Measurements from ENCODE around the gene F8A3.

- no peak for TF ChIP-seq CTCF (IDR thresholded peaks at IDR 0.05; ENCODE audit: low read depth, low read length)
- TF ChIP-seq POLR2A (IDR thresholded peaks at IDR 0.05; ENCODE audit: extremely low read depth, insufficient read length) = no peak
- no peak for TF ChIP-seq MAX (IDR thresholded peaks at IDR 0.05; ENCODE audit: low read depth, low read length)
- TF ChIP-seq MYC (IDR thresholded peaks at IDR 0.05; ENCODE audit: low read depth, low read length) = no peak
Observed at GRCh38 chrX:155441097-155441496, 17.3 kb downstream of the F8A3 start.

Measured in NB4 (cell line).